ENCODE measurements around the gene HINT2. TPM values are rescaled to one million over a fixed set of nuclear protein-coding genes. Genes with fewer than 3 reads are reported as not detected.

The HINT2 gene
- total RNA-seq, 2 experiments from 2014 or later, result 53.4 to 62.7 TPM

DNA sequence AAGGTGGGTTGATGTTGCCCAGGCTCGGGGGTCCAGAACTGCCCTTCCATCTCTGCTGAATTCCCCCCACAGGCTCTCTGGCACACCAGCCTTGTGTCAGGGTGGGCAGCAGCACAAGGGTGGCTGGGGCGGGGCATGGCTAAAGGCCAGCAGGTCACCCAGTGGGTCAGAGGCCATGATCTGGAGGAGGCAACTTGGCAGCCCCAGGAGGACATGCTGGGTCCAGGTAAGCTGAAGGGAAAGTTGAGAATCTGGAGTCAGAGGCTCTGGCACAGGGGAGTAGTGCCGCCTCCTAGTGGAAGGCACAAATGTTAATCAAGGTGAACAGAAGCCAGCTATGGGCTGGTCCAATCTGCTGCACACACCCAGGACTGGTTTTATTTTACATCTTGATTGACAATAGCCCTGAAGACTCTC, 20.4 kb upstream of the HINT2 start:
- ATAC-seq, result peak; percentile 56
- ChIA-PET CTCF (interaction anchor here (1.0 to 5.7 kb wide), 10 partner anchors 9 to 139 kb away, joined by 3 to 42 read pairs (median 8); partner anchors contain the start of genes HINT2 and NPR2), POLR2A (interaction anchor here (1.2 kb wide), 1 partner anchor 9 kb away, joined by 3 read pairs; no protein-coding TSS in a partner anchor)
- Mint-ChIP-seq H3K36me3 (ENCODE audit: low read depth) (no peaks in the 10 kb centered on the region), H3K27me3 (no peaks in the 10 kb centered on the region), H3K4me1 (ENCODE audit: low read depth) (peaks cover 8% of the 10 kb centered on the region), H3K9me3 (no peaks in the 10 kb centered on the region), H3K27ac (no peak overlapping the region), H3K4me3 (no peak overlapping the region)
- intact Hi-C loops (cut with micrococcal nuclease), result no loop called here
- DNase-seq, result no peak
- TF ChIP-seq, protein P1, sequence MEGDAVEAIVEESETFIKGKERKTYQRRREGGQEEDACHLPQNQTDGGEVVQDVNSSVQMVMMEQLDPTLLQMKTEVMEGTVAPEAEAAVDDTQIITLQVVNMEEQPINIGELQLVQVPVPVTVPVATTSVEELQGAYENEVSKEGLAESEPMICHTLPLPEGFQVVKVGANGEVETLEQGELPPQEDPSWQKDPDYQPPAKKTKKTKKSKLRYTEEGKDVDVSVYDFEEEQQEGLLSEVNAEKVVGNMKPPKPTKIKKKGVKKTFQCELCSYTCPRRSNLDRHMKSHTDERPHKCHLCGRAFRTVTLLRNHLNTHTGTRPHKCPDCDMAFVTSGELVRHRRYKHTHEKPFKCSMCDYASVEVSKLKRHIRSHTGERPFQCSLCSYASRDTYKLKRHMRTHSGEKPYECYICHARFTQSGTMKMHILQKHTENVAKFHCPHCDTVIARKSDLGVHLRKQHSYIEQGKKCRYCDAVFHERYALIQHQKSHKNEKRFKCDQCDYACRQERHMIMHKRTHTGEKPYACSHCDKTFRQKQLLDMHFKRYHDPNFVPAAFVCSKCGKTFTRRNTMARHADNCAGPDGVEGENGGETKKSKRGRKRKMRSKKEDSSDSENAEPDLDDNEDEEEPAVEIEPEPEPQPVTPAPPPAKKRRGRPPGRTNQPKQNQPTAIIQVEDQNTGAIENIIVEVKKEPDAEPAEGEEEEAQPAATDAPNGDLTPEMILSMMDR (IDR thresholded peaks at IDR 0.05), result no peak

GRCh38 chr9:35834260-35835215, 19.7 kb upstream of the HINT2 start:
- DNase-seq (no peak), ATAC-seq (no peak)
- H3K9me3 Mint-ChIP-seq, result no peaks in the 10 kb centered on the region
- TF ChIP-seq, protein P1 (IDR thresholded peaks at IDR 0.05), result no peak
- ChIA-PET CTCF (interaction anchor here (1.0 to 5.7 kb wide), 8 partner anchors 9 to 111 kb away, joined by 3 to 42 read pairs (median 8); partner anchors contain the start of genes HINT2 and NPR2), POLR2A (interaction anchor here (1.3 kb wide), 1 partner anchor 11 kb away, joined by 3 read pairs; no protein-coding TSS in a partner anchor)
- H3K36me3 Mint-ChIP-seq (ENCODE audit: low read depth), result no peaks in the 10 kb centered on the region
- H3K4me3 Mint-ChIP-seq, result no peak overlapping the region
- H3K27me3 Mint-ChIP-seq, result no peaks in the 10 kb centered on the region
- H3K4me1 Mint-ChIP-seq (ENCODE audit: low read depth), result peaks cover 15% of the 10 kb centered on the region
- intact Hi-C loops (cut with micrococcal nuclease), result no loop called here
- H3K27ac Mint-ChIP-seq, result no peak overlapping the region

DNA sequence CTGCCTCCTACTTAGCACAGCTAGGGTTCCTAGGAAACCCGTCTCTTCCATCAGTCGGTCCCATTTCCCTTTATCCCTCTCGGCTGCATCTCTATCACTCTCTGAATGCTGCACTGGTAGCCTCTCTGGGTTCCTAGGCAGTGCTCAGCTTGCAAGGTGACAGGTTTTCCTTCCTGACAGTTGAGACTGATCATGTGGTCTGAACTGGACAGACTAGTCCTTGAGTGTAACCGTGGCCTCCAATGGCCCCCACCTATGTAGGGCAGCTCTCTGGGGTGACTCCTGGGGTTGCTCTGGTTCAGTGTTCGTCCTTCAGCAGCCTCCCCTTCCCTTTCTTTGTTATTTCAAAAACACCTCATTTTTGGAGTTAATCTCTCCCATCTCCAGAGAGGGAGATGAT, 18.0 kb upstream of the HINT2 start:
- peaks cover 24% of the 10 kb centered on the region for H3K4me1 Mint-ChIP-seq (ENCODE audit: low read depth)
- no peak overlapping the region for H3K4me3 Mint-ChIP-seq
- ATAC-seq (no peak), DNase-seq (no peak)
- intact Hi-C loops (cut with micrococcal nuclease), result no loop called here
- no peaks in the 10 kb centered on the region for H3K27me3 Mint-ChIP-seq
- H3K27ac Mint-ChIP-seq, result no peak overlapping the region
- TF ChIP-seq, protein P1 (IDR thresholded peaks at IDR 0.05), result no peak
- ChIA-PET CTCF (interaction anchor here (0.9 to 5.7 kb wide), 4 partner anchors 43 to 113 kb away, joined by 4 to 34 read pairs (median 14); partner anchors contain the start of gene NPR2), POLR2A (interaction anchor here (0.9 kb wide), 1 partner anchor 13 kb away, joined by 3 read pairs; no protein-coding TSS in a partner anchor)
- no peaks in the 10 kb centered on the region for H3K9me3 Mint-ChIP-seq
- H3K36me3 Mint-ChIP-seq (ENCODE audit: low read depth), result no peaks in the 10 kb centered on the region

DNA sequence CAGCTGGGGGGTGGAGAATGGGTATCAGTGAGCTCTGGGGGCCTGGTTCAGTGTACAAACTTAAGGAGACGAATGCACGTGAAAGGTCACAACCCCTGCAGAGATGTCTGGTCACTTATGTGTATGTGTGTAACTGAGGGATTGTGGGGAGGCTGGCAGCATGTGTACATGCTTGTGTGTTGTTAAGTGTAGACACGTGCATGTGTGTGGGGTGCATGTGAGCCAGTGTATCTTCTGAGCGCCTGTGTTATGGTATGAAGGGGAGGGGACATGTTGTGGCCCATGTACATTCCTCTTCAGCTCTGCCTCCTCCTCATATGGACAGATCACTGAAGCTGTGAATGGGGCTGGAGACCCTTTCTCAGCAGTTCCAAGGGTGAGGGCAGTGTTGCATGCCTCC, 16.2 kb upstream of the HINT2 start:
- H3K4me3 Mint-ChIP-seq, result no peak overlapping the region
- POLR2A ChIA-PET, result interaction anchor here (1.0 kb wide), 1 partner anchor 9 kb away, joined by 3 read pairs; no protein-coding TSS in a partner anchor
- DNase-seq, result no peak

More for the DNA sequence above, 16.2 kb upstream of the HINT2 start:
- Mint-ChIP-seq H3K4me1 (ENCODE audit: low read depth) (peaks cover 26% of the 10 kb centered on the region), H3K27ac (no peak overlapping the region), H3K9me3 (no peaks in the 10 kb centered on the region), H3K27me3 (no peaks in the 10 kb centered on the region), H3K36me3 (ENCODE audit: low read depth) (no peaks in the 10 kb centered on the region)
- TF ChIP-seq, protein P1 (IDR thresholded peaks at IDR 0.05), result no peak
- ATAC-seq, result no peak
- CTCF ChIA-PET, result interaction anchor here (0.7 to 4.1 kb wide), 2 partner anchors 50 to 72 kb away, joined by 3 to 22 read pairs; no protein-coding TSS in a partner anchor
- intact Hi-C loops (cut with micrococcal nuclease), result no loop called here
